ENCODE data around the gene LRRFIP2. TPM values are rescaled to one million over a fixed set of nuclear protein-coding genes. Genes with fewer than 3 reads are reported as not detected.

The LRRFIP2 gene
- total RNA-seq, 1 experiment from 2014 or later = 47.1 TPM

GRCh38 chr3:37181756-37182155 lies 7.4 kb upstream of the LRRFIP2 start:
- CTCF ChIA-PET = no interaction called here

GRCh38 chr3:37179144-37179967 lies 5.0 kb upstream of the LRRFIP2 start:
- Mint-ChIP-seq H3K9me3 (ENCODE audit: unreplicated experiment) (no peaks in the 10 kb centered on the region), H3K27ac (ENCODE audit: unreplicated experiment) (no peak overlapping the region), H3K4me3 (ENCODE audit: unreplicated experiment) (no peak overlapping the region), H3K36me3 (ENCODE audit: insufficient read depth, unreplicated experiment) (no peaks in the 10 kb centered on the region), H3K4me1 (ENCODE audit: low read depth, unreplicated experiment) (no peaks in the 10 kb centered on the region), H3K27me3 (ENCODE audit: insufficient read depth, unreplicated experiment) (no peaks in the 10 kb centered on the region)
- no peaks in the 10 kb centered on the region for H3K27me3 ChIP-seq (replicated peaks; ENCODE audit: control insufficient read depth, insufficient read depth, low read length)
- peaks cover 15% of the 10 kb centered on the region for H3K4me1 ChIP-seq
- no peaks in the 10 kb centered on the region for H3K36me3 ChIP-seq (ENCODE audit: control insufficient read depth, insufficient read depth, low read length)
- intact Hi-C loops (cut with micrococcal nuclease; ENCODE audit: unreplicated experiment) = no loop called here
- no peak overlapping the region for H3K4me3 ChIP-seq (ENCODE audit: low read depth, low read length)
- DNase-seq = no peak
- H3K9me3 ChIP-seq = no peaks in the 10 kb centered on the region
- no peak for TF ChIP-seq CTCF (IDR thresholded peaks at IDR 0.05; ENCODE audit: insufficient read depth in 1 of 2, low read depth in 1 of 2, low read length in 1 of 2, severe bottlenecking in 1 of 2, unreplicated experiment in 1 of 2)
- BruUV-seq (replicated peaks) = no TSS peak
- POLR2A ChIA-PET = no interaction called here
- CTCF ChIA-PET = no interaction called here

More at GRCh38 chr3:37181756-37182155, 7.4 kb upstream of the LRRFIP2 start:
- Mint-ChIP-seq H3K4me3 (ENCODE audit: unreplicated experiment) (no peak overlapping the region), H3K27ac (ENCODE audit: unreplicated experiment) (no peak overlapping the region), H3K4me1 (ENCODE audit: low read depth, unreplicated experiment) (no peaks in the 10 kb centered on the region), H3K36me3 (ENCODE audit: insufficient read depth, unreplicated experiment) (no peaks in the 10 kb centered on the region), H3K27me3 (ENCODE audit: insufficient read depth, unreplicated experiment) (no peaks in the 10 kb centered on the region), H3K9me3 (ENCODE audit: unreplicated experiment) (no peaks in the 10 kb centered on the region)
- no peak for TF ChIP-seq CTCF (IDR thresholded peaks at IDR 0.05; ENCODE audit: insufficient read depth in 1 of 2, low read depth in 1 of 2, low read length in 1 of 2, severe bottlenecking in 1 of 2, unreplicated experiment in 1 of 2)
- DNase-seq = no peak
- H3K9me3 ChIP-seq = no peaks in the 10 kb centered on the region
- H3K4me1 ChIP-seq = peaks cover 12% of the 10 kb centered on the region
- no TSS peak for BruUV-seq (replicated peaks)
- POLR2A ChIA-PET = no interaction called here
- H3K36me3 ChIP-seq (ENCODE audit: control insufficient read depth, insufficient read depth, low read length) = no peaks in the 10 kb centered on the region
- no peak overlapping the region for H3K4me3 ChIP-seq (ENCODE audit: low read depth, low read length)
- H3K27me3 ChIP-seq (replicated peaks; ENCODE audit: control insufficient read depth, insufficient read depth, low read length) = no peaks in the 10 kb centered on the region
- intact Hi-C loops (cut with micrococcal nuclease; ENCODE audit: unreplicated experiment) = no loop called here

- ChIA-PET POLR2A (no interaction called here), CTCF (no interaction called here)
- BruUV-seq (replicated peaks) = no TSS peak
- Mint-ChIP-seq H3K36me3 (ENCODE audit: insufficient read depth, unreplicated experiment) (peaks cover 11% of the 10 kb centered on the region), H3K27ac (ENCODE audit: unreplicated experiment) (no peak overlapping the region), H3K4me3 (ENCODE audit: unreplicated experiment) (peak overlapping the region; percentile 75), H3K4me1 (ENCODE audit: low read depth, unreplicated experiment) (peaks cover 7% of the 10 kb centered on the region), H3K27me3 (ENCODE audit: insufficient read depth, unreplicated experiment) (no peaks in the 10 kb centered on the region), H3K9me3 (ENCODE audit: unreplicated experiment) (no peaks in the 10 kb centered on the region)
- H3K4me3 ChIP-seq (ENCODE audit: low read depth, low read length) = no peak overlapping the region
- no peak for DNase-seq
- no peaks in the 10 kb centered on the region for H3K36me3 ChIP-seq (ENCODE audit: control insufficient read depth, insufficient read depth, low read length)
- no peaks in the 10 kb centered on the region for H3K9me3 ChIP-seq
- no peaks in the 10 kb centered on the region for H3K27me3 ChIP-seq (replicated peaks; ENCODE audit: control insufficient read depth, insufficient read depth, low read length)
- H3K4me1 ChIP-seq = peaks cover 21% of the 10 kb centered on the region
- intact Hi-C loops (cut with micrococcal nuclease; ENCODE audit: unreplicated experiment) = no loop called here
- TF ChIP-seq CTCF (IDR thresholded peaks at IDR 0.05; ENCODE audit: insufficient read depth in 1 of 2, low read depth in 1 of 2, low read length in 1 of 2, severe bottlenecking in 1 of 2, unreplicated experiment in 1 of 2) = no peak
Measured at GRCh38 chr3:37173806-37174205, 576 bp downstream of the LRRFIP2 start.

Measured in Caco-2 (cell line).